Retinal pigment epithelial cell (primary cell): Measurements from ENCODE around the gene CDHR3.

ENCODE experiments used
- DNase-seq: peaks from one replicate; pipeline ENCODE4 v3.0.0-alpha.2; 2010; ENCODE audit warnings: low read depth
- H3K4me3 ChIP-seq: 2 replicates; pipeline ENCODE4 v1.5.1; 2011; ENCODE audit warnings: mild to moderate bottlenecking, low read length, control low read depth, moderate library complexity
- TF ChIP-seq, protein P1 (sequence below): conservative IDR thresholded peaks from 2 replicates; pipeline ENCODE4 v1.5.1; 2011; ENCODE audit warnings: low read depth, low read length, control low read depth, inconsistent platforms

CDHR3 gene

DNA sequence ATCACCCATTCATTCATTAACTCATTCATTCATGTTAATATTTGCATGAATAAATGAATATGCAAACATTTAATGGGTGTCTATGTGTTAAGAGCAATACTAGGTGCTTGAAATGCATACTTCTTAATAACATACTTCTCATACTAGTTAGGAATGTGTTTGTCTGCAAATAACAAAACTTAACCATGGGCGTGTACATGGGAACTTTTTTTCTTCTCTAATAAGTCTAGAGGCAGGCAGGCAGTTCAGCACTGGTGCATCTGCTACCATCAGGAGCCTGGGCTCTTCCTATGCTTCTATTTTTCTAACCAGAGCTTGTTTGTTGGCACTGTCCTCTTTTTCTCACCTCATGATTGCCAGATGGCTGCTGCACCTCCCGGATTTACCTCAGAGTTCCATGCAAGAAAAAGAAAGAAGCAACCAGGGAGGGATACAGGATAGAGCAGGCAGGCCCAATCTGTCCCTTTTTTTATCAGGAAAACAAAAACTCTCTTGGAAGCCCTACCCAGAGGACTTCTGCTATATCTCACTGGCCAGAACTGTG is 22.7 kb downstream of the CDHR3 start:
- TF ChIP-seq, protein P1, sequence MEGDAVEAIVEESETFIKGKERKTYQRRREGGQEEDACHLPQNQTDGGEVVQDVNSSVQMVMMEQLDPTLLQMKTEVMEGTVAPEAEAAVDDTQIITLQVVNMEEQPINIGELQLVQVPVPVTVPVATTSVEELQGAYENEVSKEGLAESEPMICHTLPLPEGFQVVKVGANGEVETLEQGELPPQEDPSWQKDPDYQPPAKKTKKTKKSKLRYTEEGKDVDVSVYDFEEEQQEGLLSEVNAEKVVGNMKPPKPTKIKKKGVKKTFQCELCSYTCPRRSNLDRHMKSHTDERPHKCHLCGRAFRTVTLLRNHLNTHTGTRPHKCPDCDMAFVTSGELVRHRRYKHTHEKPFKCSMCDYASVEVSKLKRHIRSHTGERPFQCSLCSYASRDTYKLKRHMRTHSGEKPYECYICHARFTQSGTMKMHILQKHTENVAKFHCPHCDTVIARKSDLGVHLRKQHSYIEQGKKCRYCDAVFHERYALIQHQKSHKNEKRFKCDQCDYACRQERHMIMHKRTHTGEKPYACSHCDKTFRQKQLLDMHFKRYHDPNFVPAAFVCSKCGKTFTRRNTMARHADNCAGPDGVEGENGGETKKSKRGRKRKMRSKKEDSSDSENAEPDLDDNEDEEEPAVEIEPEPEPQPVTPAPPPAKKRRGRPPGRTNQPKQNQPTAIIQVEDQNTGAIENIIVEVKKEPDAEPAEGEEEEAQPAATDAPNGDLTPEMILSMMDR: no peak
- H3K4me3 ChIP-seq: no peak overlapping the region
- DNase-seq: no peak

DNA sequence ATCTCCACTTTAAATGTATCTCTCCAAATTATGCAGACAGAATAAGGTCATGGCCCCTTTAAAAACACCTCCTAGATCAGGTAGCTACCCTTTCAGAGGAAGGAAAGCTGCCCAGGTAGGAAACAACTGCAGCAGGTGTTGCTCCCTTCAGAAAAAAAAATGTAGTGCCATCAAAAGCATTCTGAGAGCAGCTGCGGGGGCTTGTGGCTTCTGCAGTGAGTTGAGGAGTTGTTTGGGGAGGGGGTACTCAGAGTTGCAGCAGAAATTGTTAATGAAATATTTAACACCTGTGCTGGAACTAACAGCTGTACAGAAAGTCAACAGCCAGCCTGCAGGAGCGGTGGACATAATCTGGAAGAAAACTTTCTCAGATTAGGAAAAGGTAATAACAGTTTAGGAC is 24.0 kb downstream of the CDHR3 start:
- DNase-seq: no peak
- TF ChIP-seq, protein P1: no peak
- no peak overlapping the region for H3K4me3 ChIP-seq

DNA sequence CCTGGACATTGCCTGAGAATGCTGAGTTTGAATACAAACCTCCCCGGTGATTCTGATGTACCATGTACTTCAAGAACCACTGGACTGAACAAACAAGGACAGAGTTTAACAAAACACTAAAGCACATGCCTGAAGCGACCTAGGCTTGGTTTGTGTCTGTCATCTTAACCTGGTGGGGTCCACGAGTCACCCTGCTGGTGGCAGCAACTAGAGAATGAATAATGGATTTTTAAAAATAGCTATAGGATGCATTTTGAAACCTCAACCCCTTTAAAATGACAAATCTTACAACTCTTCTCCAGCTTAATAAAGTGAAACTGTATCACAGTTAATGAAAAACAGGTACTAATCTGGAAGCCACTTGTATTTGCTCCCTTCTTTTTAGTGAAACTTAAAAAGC is 25.2 kb downstream of the CDHR3 start:
- no peak overlapping the region for H3K4me3 ChIP-seq
- DNase-seq: no peak
- TF ChIP-seq, protein P1: no peak

DNA sequence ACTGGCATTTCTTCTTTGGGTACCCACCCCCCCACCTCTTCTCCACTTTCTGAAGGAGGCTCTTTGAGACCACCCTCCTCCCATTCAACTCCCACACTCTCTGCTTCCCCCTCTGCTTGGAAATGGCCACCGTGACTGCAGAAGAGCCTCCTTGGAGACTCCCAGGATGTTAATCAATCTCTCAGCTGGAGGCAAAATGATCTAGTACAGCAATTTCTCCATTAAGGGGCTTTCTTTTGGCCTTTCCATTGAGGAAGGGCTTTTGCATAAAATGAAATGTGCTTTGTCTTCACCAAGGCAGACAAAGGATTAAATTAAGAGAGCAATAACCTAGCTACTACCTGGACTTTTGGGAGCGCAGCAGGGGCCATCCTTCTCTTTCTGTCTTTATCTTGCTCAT is 26.1 kb downstream of the CDHR3 start:
- no peak for DNase-seq
- TF ChIP-seq, protein P1: no peak
- no peak overlapping the region for H3K4me3 ChIP-seq

DNA sequence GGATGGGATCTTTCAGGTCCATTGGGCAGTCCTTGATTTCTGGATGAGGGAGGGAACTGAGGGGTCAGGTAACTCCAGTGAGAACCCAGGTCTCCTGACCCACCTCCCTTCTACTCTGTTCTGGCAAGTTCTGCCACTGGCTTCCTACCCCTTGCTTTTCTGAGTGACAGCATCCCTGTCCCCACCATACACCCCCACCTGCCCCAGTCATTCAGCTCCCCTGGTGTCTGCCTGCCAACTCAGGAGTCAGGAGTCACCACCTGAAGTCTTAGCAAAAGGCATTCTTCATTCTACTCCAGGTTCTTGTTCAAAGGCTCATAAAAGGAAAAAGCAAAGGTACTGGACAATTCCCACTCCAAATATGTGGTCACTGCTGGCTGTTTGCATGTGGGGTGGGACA is 26.6 kb downstream of the CDHR3 start:
- DNase-seq: no peak
- no peak overlapping the region for H3K4me3 ChIP-seq
- TF ChIP-seq, protein P1: no peak

DNA sequence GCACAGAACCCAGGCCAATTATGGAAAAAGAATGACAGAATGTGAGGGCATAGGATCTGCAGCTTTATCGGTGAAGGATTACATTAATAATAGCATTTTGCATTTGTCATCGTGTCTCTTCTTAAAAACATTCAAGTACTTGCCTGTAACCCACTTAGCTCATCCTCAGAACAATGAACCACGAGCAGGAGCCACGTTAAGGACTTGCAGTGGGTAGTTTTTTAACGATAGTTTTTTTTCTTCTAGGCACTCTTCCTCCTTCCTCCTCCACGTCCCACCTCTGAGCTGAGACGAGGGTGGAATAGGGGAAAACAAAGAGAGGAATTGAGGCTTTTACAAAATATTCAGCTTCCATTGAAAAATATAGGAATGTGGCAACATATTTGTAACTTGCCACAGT is 27.1 kb downstream of the CDHR3 start:
- DNase-seq: no peak
- TF ChIP-seq, protein P1: no peak

DNA sequence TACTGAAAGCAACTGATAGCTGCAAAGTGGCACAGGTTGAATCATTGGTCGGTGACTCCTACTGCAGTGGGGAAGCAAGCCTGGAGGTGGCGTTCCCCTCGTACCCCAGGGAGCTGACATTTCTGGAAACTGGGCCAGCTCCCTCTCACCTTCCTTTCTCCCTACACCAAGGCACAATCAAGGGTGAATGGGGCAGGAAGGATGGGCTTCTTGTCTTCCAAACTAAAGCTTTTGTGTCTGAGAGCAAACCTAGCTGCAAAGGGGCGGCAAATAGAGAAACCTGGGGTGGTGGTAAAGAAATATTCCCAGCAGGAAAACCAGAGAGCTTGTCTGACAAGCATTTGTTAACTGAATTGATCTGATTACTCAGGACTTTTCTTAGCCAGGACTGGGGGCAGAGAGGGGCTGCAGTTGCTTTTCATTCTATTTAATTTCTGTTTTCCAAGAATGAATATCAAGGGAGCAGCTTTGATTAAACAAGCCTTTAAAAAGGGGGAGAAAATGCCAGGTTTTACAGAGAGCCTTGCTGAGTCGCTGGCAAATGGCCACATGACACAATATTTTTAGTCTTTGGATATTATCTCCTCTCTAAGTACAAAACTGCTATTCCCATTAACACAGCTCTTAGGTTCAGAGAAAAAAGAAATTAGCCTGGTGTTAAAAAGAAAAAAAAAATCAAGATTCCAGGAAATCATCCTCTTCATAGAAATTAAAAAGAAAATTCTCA is 27.8 kb downstream of the CDHR3 start:
- no peak for DNase-seq
- TF ChIP-seq, protein P1: no peak
- H3K4me3 ChIP-seq: no peak overlapping the region

More for the DNA sequence above, 27.1 kb downstream of the CDHR3 start:
- no peak overlapping the region for H3K4me3 ChIP-seq
